ENCODE measurements around the gene LAMA3. TPM values are rescaled to one million over a fixed set of nuclear protein-coding genes. Genes with fewer than 3 reads are reported as not detected.

The LAMA3 gene
- total RNA-seq, 6 experiments from 2014 or later: 1.3 to 5.0 (median 3.0) TPM

GRCh38 chr18:23879544-23879943, 190.3 kb downstream of the LAMA3 start:
- no peak for ATAC-seq
- no peaks in the 10 kb centered on the region for H3K9me3 ChIP-seq
- no peak overlapping the region for H3K4me3 ChIP-seq
- no peaks in the 10 kb centered on the region for H3K36me3 ChIP-seq
- no peaks in the 10 kb centered on the region for H3K27me3 ChIP-seq
- H3K27ac ChIP-seq: no peak overlapping the region
- peaks cover 0 to 6% (median 1%) of the 10 kb centered on the region in 4 donors for H3K4me1 ChIP-seq
- DNase-seq: no peak
- no peak for TF ChIP-seq POLR2A (IDR thresholded peaks at IDR 0.05)
- TF ChIP-seq, protein P1, sequence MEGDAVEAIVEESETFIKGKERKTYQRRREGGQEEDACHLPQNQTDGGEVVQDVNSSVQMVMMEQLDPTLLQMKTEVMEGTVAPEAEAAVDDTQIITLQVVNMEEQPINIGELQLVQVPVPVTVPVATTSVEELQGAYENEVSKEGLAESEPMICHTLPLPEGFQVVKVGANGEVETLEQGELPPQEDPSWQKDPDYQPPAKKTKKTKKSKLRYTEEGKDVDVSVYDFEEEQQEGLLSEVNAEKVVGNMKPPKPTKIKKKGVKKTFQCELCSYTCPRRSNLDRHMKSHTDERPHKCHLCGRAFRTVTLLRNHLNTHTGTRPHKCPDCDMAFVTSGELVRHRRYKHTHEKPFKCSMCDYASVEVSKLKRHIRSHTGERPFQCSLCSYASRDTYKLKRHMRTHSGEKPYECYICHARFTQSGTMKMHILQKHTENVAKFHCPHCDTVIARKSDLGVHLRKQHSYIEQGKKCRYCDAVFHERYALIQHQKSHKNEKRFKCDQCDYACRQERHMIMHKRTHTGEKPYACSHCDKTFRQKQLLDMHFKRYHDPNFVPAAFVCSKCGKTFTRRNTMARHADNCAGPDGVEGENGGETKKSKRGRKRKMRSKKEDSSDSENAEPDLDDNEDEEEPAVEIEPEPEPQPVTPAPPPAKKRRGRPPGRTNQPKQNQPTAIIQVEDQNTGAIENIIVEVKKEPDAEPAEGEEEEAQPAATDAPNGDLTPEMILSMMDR (IDR thresholded peaks at IDR 0.05): no peak
- WGBS (ENCODE audit: insufficient coverage, low coverage, low lambda C conversion rate, missing lambda C conversion rate): 86% methylated on average over 5 of the region's 7 CpGs
- intact Hi-C loops (cut with DNase I): no loop called here

DNA sequence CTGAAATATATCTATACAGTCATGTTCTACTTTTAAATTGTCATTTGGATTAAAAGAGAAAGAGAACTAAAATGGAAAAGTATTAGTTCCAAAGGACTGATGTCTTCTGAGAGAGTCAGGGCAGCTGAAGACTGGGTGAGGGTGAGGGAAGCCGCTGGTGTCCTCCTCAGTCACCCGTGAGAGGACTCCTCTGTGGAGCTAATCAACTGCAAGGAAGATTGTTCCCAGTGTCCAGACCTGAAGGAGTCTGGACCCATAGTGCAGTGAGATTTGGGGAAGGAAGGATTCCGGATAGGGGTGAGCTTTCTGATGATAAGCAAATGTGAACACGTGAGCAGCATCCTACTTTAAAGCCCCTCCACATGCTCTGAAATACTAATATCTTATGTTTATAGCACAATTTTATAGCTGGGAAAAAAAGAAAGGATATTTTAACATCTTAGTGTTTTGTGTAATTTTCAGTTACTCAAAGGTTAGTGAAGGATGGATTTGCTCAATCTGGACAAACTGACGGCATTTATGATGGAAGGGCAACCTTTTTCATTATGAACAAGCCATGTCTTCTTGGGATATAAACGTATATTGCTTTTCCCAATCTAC, 190.8 kb downstream of the LAMA3 start:
- no peaks in the 10 kb centered on the region for H3K27me3 ChIP-seq
- no peak for TF ChIP-seq POLR2A (IDR thresholded peaks at IDR 0.05)
- TF ChIP-seq, protein P1 (IDR thresholded peaks at IDR 0.05): no peak
- H3K36me3 ChIP-seq: no peaks in the 10 kb centered on the region
- H3K9me3 ChIP-seq: no peaks in the 10 kb centered on the region
- ATAC-seq: no peak
- no peak for DNase-seq
- H3K4me1 ChIP-seq: peaks cover 0 to 6% (median 1%) of the 10 kb centered on the region in 4 donors
- 94% methylated on average over 5 of the region's 6 CpGs for WGBS (ENCODE audit: insufficient coverage, low coverage, low lambda C conversion rate, missing lambda C conversion rate)
- intact Hi-C loops (cut with DNase I): no loop called here
- H3K4me3 ChIP-seq: no peak overlapping the region
- H3K27ac ChIP-seq: no peak overlapping the region

- Histone ChIP-seq H3K4me1 (peaks cover 0 to 6% (median 1%) of the 10 kb centered on the region in 4 donors), H3K9me3 (no peaks in the 10 kb centered on the region), H3K27me3 (no peaks in the 10 kb centered on the region), H3K4me3 (no peak overlapping the region), H3K27ac (no peak overlapping the region), H3K36me3 (no peaks in the 10 kb centered on the region)
- 84% methylated on average over 2 of the region's 2 CpGs for WGBS (ENCODE audit: insufficient coverage, low coverage, low lambda C conversion rate, missing lambda C conversion rate)
- no peak for DNase-seq
- intact Hi-C loops (cut with DNase I): no loop called here
- no peak for TF ChIP-seq POLR2A (IDR thresholded peaks at IDR 0.05)
- TF ChIP-seq, protein P1 (IDR thresholded peaks at IDR 0.05): no peak
- ATAC-seq: no peak
Measured at GRCh38 chr18:23880931-23881617, 191.8 kb downstream of the LAMA3 start.

DNA sequence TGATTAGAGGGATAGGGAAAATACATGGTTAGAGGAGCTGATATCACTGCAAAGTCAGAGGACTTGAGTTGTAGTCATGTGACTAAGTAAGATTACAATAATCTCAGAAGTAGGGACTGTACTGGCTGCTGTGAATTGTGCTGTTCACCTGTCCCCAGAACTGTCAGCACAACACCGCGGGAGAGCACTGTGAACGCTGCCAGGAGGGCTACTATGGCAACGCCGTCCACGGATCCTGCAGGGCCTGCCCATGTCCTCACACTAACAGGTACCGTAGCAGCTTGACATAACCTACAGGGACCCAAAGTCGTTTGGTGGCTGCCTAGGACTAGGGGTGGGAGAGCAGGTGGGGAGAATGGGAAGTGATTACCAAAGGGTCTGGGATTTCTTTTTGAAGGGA, 192.5 kb downstream of the LAMA3 start:
- intact Hi-C loops (cut with DNase I): no loop called here
- DNase-seq: no peak

More for the DNA sequence above, 192.5 kb downstream of the LAMA3 start:
- Histone ChIP-seq H3K4me3 (no peak overlapping the region), H3K36me3 (no peaks in the 10 kb centered on the region), H3K9me3 (no peaks in the 10 kb centered on the region), H3K4me1 (peaks cover 0 to 6% (median 1%) of the 10 kb centered on the region in 4 donors), H3K27me3 (no peaks in the 10 kb centered on the region), H3K27ac (no peak overlapping the region)
- WGBS (ENCODE audit: insufficient coverage, low coverage, low lambda C conversion rate, missing lambda C conversion rate): 88% methylated on average over 5 of the region's 8 CpGs
- TF ChIP-seq, protein P1 (IDR thresholded peaks at IDR 0.05): no peak
- no peak for TF ChIP-seq POLR2A (IDR thresholded peaks at IDR 0.05)
- no peak for ATAC-seq

All from right lobe of liver (tissue), 6 donors.